B cell (primary cell): Measurements from ENCODE around the gene DMRTA1. TPM values are rescaled to one million over a fixed set of nuclear protein-coding genes. Genes with fewer than 3 reads are reported as not detected.
"Not testable (repeated sequence)": the region's sequence is repeated elsewhere in the genome, so short reads cannot be mapped to it uniquely, and the experiment has no call there.

Experiments
- ATAC-seq: fragments of 200-7000 bp; cut with Tn5 transposase; one replicate; pipeline ENCODE4 v1.10.0; 2021; ENCODE audit warnings: low read depth, mild to moderate bottlenecking, moderate number of reproducible peaks, moderate library complexity
- CTCF ChIA-PET: fragments of 350-600 bp; sonication (Branson Sonifier 250); formaldehyde crosslinking; loops from one replicate; lab custom pipeline; 2021; ENCODE audit warnings: antibody characterized with exemption, inconsistent platforms; lab: Charles Lee
- POLR2A ChIA-PET: fragments of 350-600 bp; sonication (Branson Sonifier 250); formaldehyde crosslinking; loops from one replicate; lab custom pipeline; 2021; ENCODE audit warnings: antibody characterized with exemption; lab: Charles Lee
- DNase-seq: peaks from one replicate; pipeline ENCODE4 v3.0.0; 2013
- H2AFZ ChIP-seq: 2 replicates; pipeline ENCODE4 v1.6.1; 2012; ENCODE audit warnings: mild to moderate bottlenecking, low read depth, low read length; ENCODE audit not compliant: insufficient read depth, poor library complexity, severe bottlenecking
- H3K27ac ChIP-seq, 2 donors: 1 replicate in 1 of 2; 2 replicates in 1 of 2; pipeline ENCODE4 v1.5.1; 2012 to 2013; ENCODE audit warnings: low read length in 2 of 2, mild to moderate bottlenecking in 2 of 2, moderate library complexity in 1 of 2
- H3K27me3 ChIP-seq, 4 experiments: fragments of 200-600 bp in 1 of 4; sonication (generic) in 1 of 4; replicated peaks in 1 of 4; 1 replicate in 2 of 4; 2 replicates in 2 of 4; pipeline versions ENCODE4 v1.6.1 to v1.7.0; 2013 to 2016; ENCODE audit warnings: low read length in 3 of 4, mild to moderate bottlenecking in 2 of 4, mixed read lengths in 1 of 4, moderate library complexity in 1 of 4; ENCODE audit not compliant: insufficient read depth in 4 of 4, control insufficient read depth in 3 of 4; ENCODE audit errors: control extremely low read depth in 1 of 4
- H3K36me3 ChIP-seq, 2 experiments: replicated peaks in 1 of 2; 1 replicate in 1 of 2; 2 replicates in 1 of 2; pipeline versions ENCODE4 v1.6.1 to v1.7.1; 2013; ENCODE audit warnings: low read length in 1 of 2; ENCODE audit not compliant: insufficient read depth in 2 of 2, control insufficient read depth in 1 of 2; ENCODE audit errors: control extremely low read depth in 1 of 2, extremely low read depth in 1 of 2
- H3K4me1 ChIP-seq, 2 donors: fragments of 200-600 bp in 1 of 2; sonication (generic) in 1 of 2; 1 replicate in 1 of 2; 2 replicates in 1 of 2; pipeline versions ENCODE4 v1.5.1 to v1.6.1; 2013 to 2017; ENCODE audit warnings: low read length in 2 of 2; ENCODE audit not compliant: control insufficient read depth in 2 of 2, insufficient read depth in 2 of 2
- H3K4me2 ChIP-seq: replicated peaks from 2 replicates; pipeline ENCODE3; 2012; ENCODE audit warnings: mild to moderate bottlenecking, low read depth, low read length; ENCODE audit not compliant: poor library complexity, severe bottlenecking
- H3K4me3 ChIP-seq, 5 experiments: fragments of 200-600 bp in 1 of 5; sonication (generic) in 1 of 5; 1 replicate in 3 of 5; 2 replicates in 2 of 5; pipeline versions ENCODE4 v1.5.1 to v1.7.0; 2011 to 2016; ENCODE audit warnings: low read length in 4 of 5, mild to moderate bottlenecking in 4 of 5, low read depth in 2 of 5, control low read depth in 1 of 5, moderate library complexity in 1 of 5; ENCODE audit not compliant: insufficient read depth in 1 of 5; ENCODE audit errors: control extremely low read depth in 1 of 5, extremely low read depth in 1 of 5
- H3K79me2 ChIP-seq: fragments of 200-600 bp; sonication (generic); one replicate; pipeline ENCODE4 v1.6.0; 2016; ENCODE audit warnings: low read length; ENCODE audit not compliant: control insufficient read depth, insufficient read depth
- H3K9ac ChIP-seq: fragments of 200-600 bp; sonication (generic); 2 replicates; pipeline ENCODE4 v1.6.1; 2017; ENCODE audit warnings: mild to moderate bottlenecking, low read length, moderate library complexity
- H3K9me3 ChIP-seq, 3 donors: one replicate each; pipeline versions ENCODE4 v1.6.1 to v1.7.1; 2013; ENCODE audit warnings: low read length in 2 of 3; ENCODE audit not compliant: control insufficient read depth in 2 of 3, insufficient read depth in 1 of 3; ENCODE audit errors: control extremely low read depth in 1 of 3
- H4K20me1 ChIP-seq: 2 replicates; pipeline ENCODE4 v1.6.0; 2012; ENCODE audit warnings: mild to moderate bottlenecking, low read length; ENCODE audit not compliant: insufficient read depth, control insufficient read depth, poor library complexity, severe bottlenecking
- H3K27ac Mint-ChIP-seq: one replicate; pipeline ENCODE4 v1.8.0; 2021; ENCODE audit warnings: mixed read lengths
- H3K27me3 Mint-ChIP-seq: one replicate; pipeline ENCODE4 v1.8.0; 2021; ENCODE audit warnings: mixed read lengths
- H3K4me1 Mint-ChIP-seq: one replicate; pipeline ENCODE4 v1.8.0; 2021; ENCODE audit warnings: mixed read lengths
- H3K4me3 Mint-ChIP-seq: one replicate; pipeline ENCODE4 v1.8.0; 2021; ENCODE audit warnings: mixed read lengths
- H3K9me3 Mint-ChIP-seq: one replicate; pipeline ENCODE4 v1.8.0; 2022; ENCODE audit warnings: mixed read lengths; ENCODE audit not compliant: insufficient read depth
- CTCF ChIP-seq: fragments of 200-600 bp; IDR thresholded peaks from one replicate; pipeline ENCODE4 v1.8.0; 2022; ENCODE audit warnings: antibody characterized with exemption, mild to moderate bottlenecking
- EZH2 ChIP-seq: IDR thresholded peaks from 2 replicates; pipeline ENCODE4 v1.6.1; 2012; ENCODE audit warnings: borderline replicate concordance, low read depth, mild to moderate bottlenecking, moderate library complexity, low read length; ENCODE audit not compliant: insufficient read depth, poor library complexity, severe bottlenecking
- WGBS: methylation state at CpG from one replicate; pipeline ENCODE4 v1.1.5; 2013; ENCODE audit warnings: missing lambda C conversion rate; ENCODE audit not compliant: insufficient coverage; 5-methylcytosine and 5-hydroxymethylcytosine counted together
- intact Hi-C: fragments of 100-400 bp; cut with micrococcal nuclease; formaldehyde crosslinking; loops from one replicate; pipeline ENCODE4 v1.10.0; 2022
- polyA plus RNA-seq: library from polyadenylated mRNA; depleted of rRNA; stranded (reverse); fragments of >200 nt; gene quantifications from 2 replicates; pipeline ENCODE4 v1.2.3, GENCODE V29; 2012
- total RNA-seq, 2 donors: library from RNA; stranded (reverse); fragments of 120-200 nt in 1 of 2; gene quantifications; 1 replicate in 1 of 2; 2 replicates in 1 of 2; pipeline versions ENCODE4 v1.2.3 to v1.2.4, GENCODE V29; 2013 to 2022

DMRTA1 gene
- total and polyA plus RNA-seq, 2 donors (not counting 1 experiment from before 2014, with no cell fraction given) = not detected

- Histone ChIP-seq H3K27me3 (no peaks in the 10 kb centered on the region), H3K4me1 (no peaks in the 10 kb centered on the region), H3K36me3 (no peaks in the 10 kb centered on the region), H3K4me2 (no peak overlapping the region), H3K79me2 (no peaks in the 10 kb centered on the region), H3K27ac (no peak overlapping the region), H4K20me1 (no peaks in the 10 kb centered on the region), H3K9me3 (peaks cover 0 to 3% (median 0%) of the 10 kb centered on the region in 3 donors), H2AFZ (no peak overlapping the region), H3K4me3 (no peak overlapping the region), H3K9ac (no peak overlapping the region)
- H3K4me3 Mint-ChIP-seq = no peak overlapping the region
- H3K9me3 Mint-ChIP-seq = peaks cover 3% of the 10 kb centered on the region
- ChIA-PET POLR2A (no interaction called here), CTCF (no interaction called here)
- intact Hi-C loops = no loop called here
- ATAC-seq (no peak), DNase-seq (no peak)
- peaks cover 5% of the 10 kb centered on the region for H3K27me3 Mint-ChIP-seq
- 71% methylated on average over 1 of the region's 2 CpGs for WGBS
- H3K27ac Mint-ChIP-seq = no peak overlapping the region
- H3K4me1 Mint-ChIP-seq = no peaks in the 10 kb centered on the region
- TF ChIP-seq EZH2 (no peak), CTCF (no peak)
Observed at GRCh38 chr9:22481566-22481965, 34.9 kb downstream of the DMRTA1 start.

GRCh38 chr9:22483528-22484070, 37.0 kb downstream of the DMRTA1 start:
- no peak overlapping the region for H3K9ac ChIP-seq
- H3K27me3 ChIP-seq = no peaks in the 10 kb centered on the region
- Mint-ChIP-seq H3K4me3 (no peak overlapping the region), H3K9me3 (peaks cover 3% of the 10 kb centered on the region), H3K27ac (no peak overlapping the region), H3K27me3 (peaks cover 5% of the 10 kb centered on the region), H3K4me1 (no peaks in the 10 kb centered on the region)
- WGBS = 100% methylated on average over 1 of the region's 1 CpG
- no peaks in the 10 kb centered on the region for H4K20me1 ChIP-seq
- CTCF ChIA-PET = no interaction called here
- H3K79me2 ChIP-seq = no peaks in the 10 kb centered on the region
- ATAC-seq (no peak), DNase-seq (no peak)
- no peak overlapping the region for H3K4me3 ChIP-seq
- no peak overlapping the region for H2AFZ ChIP-seq
- POLR2A ChIA-PET = no interaction called here
- H3K4me2 ChIP-seq = no peak overlapping the region
- peaks cover 0 to 3% (median 0%) of the 10 kb centered on the region in 3 donors for H3K9me3 ChIP-seq
- intact Hi-C loops = no loop called here
- no peaks in the 10 kb centered on the region for H3K36me3 ChIP-seq
- TF ChIP-seq CTCF (no peak), EZH2 (no peak)
- no peak overlapping the region for H3K27ac ChIP-seq
- H3K4me1 ChIP-seq = no peaks in the 10 kb centered on the region

- CTCF ChIA-PET, H3K27me3 ChIP-seq, H3K79me2 ChIP-seq, H3K4me3 ChIP-seq, H3K4me3 Mint-ChIP-seq, H3K4me1 Mint-ChIP-seq, H3K9me3 Mint-ChIP-seq, DNase-seq, H3K27ac ChIP-seq, H3K27ac Mint-ChIP-seq, H3K27me3 Mint-ChIP-seq, H3K4me1 ChIP-seq, H4K20me1 ChIP-seq, ATAC-seq, H3K9me3 ChIP-seq, H3K36me3 ChIP-seq, H3K9ac ChIP-seq, H3K4me2 ChIP-seq, intact Hi-C loops, H2AFZ ChIP-seq, POLR2A ChIA-PET: not testable (repeated sequence)
- WGBS = 89% methylated on average over 3 of the region's 4 CpGs
Observed at GRCh38 chr9:22496197-22496596, 49.6 kb downstream of the DMRTA1 start.
